Hepatocyte (in vitro differentiated cells): ENCODE data around the gene COL24A1. TPM values are rescaled to one million over a fixed set of nuclear protein-coding genes. Genes with fewer than 3 reads are reported as not detected.

Experiments used
- DNase-seq: peaks from one replicate; pipeline ENCODE4 v3.0.0-alpha.2; 2016; ENCODE audit warnings: low spot score
- H2AFZ ChIP-seq: fragments of 200-600 bp; sonication (generic); 2 replicates; pipeline ENCODE4 v1.6.0; 2016; ENCODE audit warnings: antibody characterized with exemption, mild to moderate bottlenecking
- H3K27ac ChIP-seq: fragments of 200-600 bp; sonication (generic); 2 replicates; pipeline ENCODE4 v1.5.1; 2016; ENCODE audit warnings: mild to moderate bottlenecking
- H3K27me3 ChIP-seq: fragments of 200-600 bp; sonication (generic); 2 replicates; pipeline ENCODE4 v1.6.1; 2016
- H3K36me3 ChIP-seq: fragments of 200-600 bp; sonication (generic); replicated peaks from 2 replicates; pipeline ENCODE4 v1.5.1; 2016; ENCODE audit warnings: low read depth; ENCODE audit not compliant: insufficient read depth
- H3K4me1 ChIP-seq: fragments of 200-600 bp; sonication (generic); 2 replicates; pipeline ENCODE4 v1.5.1; 2016; ENCODE audit warnings: mild to moderate bottlenecking, moderate library complexity; ENCODE audit not compliant: insufficient read depth
- H3K4me2 ChIP-seq: fragments of 200-600 bp; sonication (generic); 2 replicates; pipeline ENCODE4 v1.6.0; 2016
- H3K4me3 ChIP-seq: fragments of 200-600 bp; sonication (generic); 2 replicates; pipeline ENCODE4 v1.5.1; 2016; ENCODE audit warnings: mild to moderate bottlenecking
- H3K79me2 ChIP-seq: fragments of 200-600 bp; sonication (generic); 2 replicates; pipeline ENCODE4 v1.6.0; 2017; ENCODE audit warnings: mild to moderate bottlenecking
- H3K9me2 ChIP-seq: fragments of 200-600 bp; sonication (generic); replicated peaks from 2 replicates; pipeline ENCODE4 v1.6.0; 2017; ENCODE audit warnings: mild to moderate bottlenecking; ENCODE audit not compliant: insufficient read depth
- H3K9me3 ChIP-seq: fragments of 200-600 bp; sonication (generic); 2 replicates; pipeline ENCODE4 v1.5.1; 2016; ENCODE audit warnings: low read depth, mild to moderate bottlenecking
- H4K20me1 ChIP-seq: fragments of 200-600 bp; sonication (generic); 2 replicates; pipeline ENCODE4 v1.6.0; 2016; ENCODE audit warnings: mild to moderate bottlenecking; ENCODE audit not compliant: insufficient read depth, poor library complexity, severe bottlenecking
- CTCF ChIP-seq: fragments of 200-600 bp; sonication (generic); IDR thresholded peaks from 2 replicates; pipeline ENCODE4 v1.5.1; 2016; ENCODE audit warnings: antibody characterized with exemption, mild to moderate bottlenecking; ENCODE audit not compliant: poor library complexity
- EZH2 ChIP-seq: fragments of 200-600 bp; sonication (generic); IDR thresholded peaks from 2 replicates; pipeline ENCODE4 v1.6.1; 2016; ENCODE audit warnings: antibody characterized with exemption, mild to moderate bottlenecking, borderline replicate concordance
- EZH2phosphoT487 ChIP-seq: fragments of 200-600 bp; sonication (generic); IDR thresholded peaks from one replicate; pipeline ENCODE4 v1.6.1; 2018; ENCODE audit warnings: antibody characterized with exemption, mild to moderate bottlenecking, low read depth, moderate library complexity; ENCODE audit not compliant: unreplicated experiment, severe bottlenecking
- WGBS: methylation state at CpG from one replicate; pipeline ENCODE4 v1.1.6; 2016; ENCODE audit warnings: low lambda C conversion rate; ENCODE audit errors: missing lambda C conversion rate; 5-methylcytosine and 5-hydroxymethylcytosine counted together
- polyA plus RNA-seq: library from polyadenylated mRNA; unstranded; fragments of >200 nt; fragmentation: Nextera tagmentation; extraction: Ambion mirVana; gene quantifications from 2 replicates; pipeline ENCODE4 v1.2.1, GENCODE V29; 2016
- small RNA-seq: library from RNA; depleted of rRNA; stranded (forward); fragments of <200 nt; gene quantifications from one replicate; pipeline ENCODE3, GENCODE V24; 2014
- total RNA-seq: library from RNA; depleted of rRNA; stranded (reverse); fragments of >200 nt; gene quantifications from 2 replicates; pipeline ENCODE4 v1.2.3, GENCODE V29; 2014

COL24A1 gene
- total and polyA plus RNA-seq, 2 experiments from 2014 or later, result 2.4 to 2.7 TPM

- no peak for DNase-seq
- no peak overlapping the region for H3K27ac ChIP-seq
- no peaks in the 10 kb centered on the region for H3K27me3 ChIP-seq
- no peaks in the 10 kb centered on the region for H3K9me2 ChIP-seq
- H3K36me3 ChIP-seq, result no peaks in the 10 kb centered on the region
- no peak overlapping the region for H3K4me3 ChIP-seq
- no peak overlapping the region for H2AFZ ChIP-seq
- H3K9me3 ChIP-seq, result no peaks in the 10 kb centered on the region
- H3K4me2 ChIP-seq, result no peak overlapping the region
- H3K4me1 ChIP-seq, result no peaks in the 10 kb centered on the region
- H4K20me1 ChIP-seq, result no peaks in the 10 kb centered on the region
- no peaks in the 10 kb centered on the region for H3K79me2 ChIP-seq
- 94% methylated on average over 2 of the region's 2 CpGs for WGBS
- TF ChIP-seq EZH2phosphoT487 (no peak), EZH2 (no peak), CTCF (no peak)
Observed at GRCh38 chr1:85681087-85681486, 475.5 kb downstream of the COL24A1 start.

Small RNAs within 50 kb of the gene (small RNA-seq; reads per million reads assigned to genes)
- gene RNA5SP51, result not detected

Other genes starting within 250 kb of the COL24A1 start
- 58.8 and 58.9 TPM in 2 replicates for gene ODF2L, start 239.6 kb upstream of the COL24A1 start, total RNA-seq
- 32.4 and 36.7 TPM in 2 replicates for gene ODF2L, start 239.6 kb upstream of the COL24A1 start, polyA plus RNA-seq